GM23248 (cell line): ENCODE data around the gene SLC38A6.

ENCODE experiments used
- EZH2 ChIP-seq: fragments of 200-600 bp; sonication (generic); IDR thresholded peaks from 2 replicates; pipeline ENCODE4 v1.6.1; 2018; ENCODE audit warnings: antibody characterized with exemption, mild to moderate bottlenecking; ENCODE audit not compliant: insufficient read depth, poor library complexity, severe bottlenecking
- EZH2phosphoT487 ChIP-seq: fragments of 200-600 bp; sonication (generic); IDR thresholded peaks from 2 replicates; pipeline ENCODE4 v1.6.1; 2018; ENCODE audit warnings: antibody characterized with exemption, moderate library complexity, mild to moderate bottlenecking, low read depth; ENCODE audit not compliant: insufficient read depth

- no peak for TF ChIP-seq EZH2phosphoT487
- TF ChIP-seq EZH2, result no peak
These were observed 29.1 kb upstream of the SLC38A6 start for GRCh38 chr14:60951776-60952435.
